Subcutaneous abdominal adipose tissue (tissue), 5 donors: ENCODE results near the gene PRKACG.

Experiments used
- H3K27ac ChIP-seq: one replicate; pipeline ENCODE4 v1.7.0; 2013; ENCODE audit warnings: low read depth, mild to moderate bottlenecking, inconsistent platforms, low read length, moderate library complexity
- H3K27me3 ChIP-seq, 5 donors: one replicate each; pipeline ENCODE4 v1.7.0; 2013; ENCODE audit warnings: low read length in 5 of 5, inconsistent platforms in 1 of 5; ENCODE audit not compliant: control insufficient read depth in 5 of 5, insufficient read depth in 4 of 5
- H3K36me3 ChIP-seq, 5 donors: one replicate each; pipeline ENCODE4 v1.7.0; 2013; ENCODE audit warnings: low read length in 5 of 5; ENCODE audit not compliant: control insufficient read depth in 5 of 5, insufficient read depth in 5 of 5
- H3K4me1 ChIP-seq, 5 donors: one replicate each; pipeline ENCODE4 v1.7.0; 2013; ENCODE audit warnings: low read length in 5 of 5, mild to moderate bottlenecking in 3 of 5, moderate library complexity in 1 of 5; ENCODE audit not compliant: control insufficient read depth in 5 of 5, insufficient read depth in 5 of 5
- H3K4me3 ChIP-seq, 5 donors: one replicate each; pipeline ENCODE4 v1.7.0; 2013; ENCODE audit warnings: low read length in 5 of 5, low read depth in 1 of 5
- H3K9ac ChIP-seq, 5 donors: one replicate each; pipeline ENCODE4 v1.7.0; 2013; ENCODE audit warnings: low read length in 5 of 5, mild to moderate bottlenecking in 4 of 5, moderate library complexity in 3 of 5
- H3K9me3 ChIP-seq, 5 donors: one replicate each; pipeline ENCODE4 v1.7.0; 2013; ENCODE audit warnings: low read length in 5 of 5; ENCODE audit not compliant: control insufficient read depth in 5 of 5
- donor health status: healthy.
- donor health status: healthy.
- donor health status: healthy.
- donor health status: healthy.
- donor health status: healthy.

The PRKACG gene

GRCh38 chr9:69009708-69010107 lies 4.2 kb downstream of the PRKACG start:
- Histone ChIP-seq H3K9ac (no peak overlapping the region), H3K4me3 (no peak overlapping the region), H3K27me3 (no peaks in the 10 kb centered on the region)

GRCh38 chr9:69004836-69005235 lies 9.1 kb downstream of the PRKACG start:
- no peak overlapping the region for H3K27ac ChIP-seq
- H3K9ac ChIP-seq = no peak overlapping the region
- no peaks in the 10 kb centered on the region for H3K9me3 ChIP-seq
- H3K36me3 ChIP-seq = peaks cover 0 to 1% (median 0%) of the 10 kb centered on the region in 5 donors
- no peaks in the 10 kb centered on the region for H3K4me1 ChIP-seq
- no peaks in the 10 kb centered on the region for H3K27me3 ChIP-seq
- H3K4me3 ChIP-seq = no peak overlapping the region

More at GRCh38 chr9:69009708-69010107, 4.2 kb downstream of the PRKACG start:
- peaks cover 0 to 3% (median 0%) of the 10 kb centered on the region in 5 donors for H3K36me3 ChIP-seq
- H3K4me1 ChIP-seq = no peaks in the 10 kb centered on the region
- H3K9me3 ChIP-seq = no peaks in the 10 kb centered on the region
- no peak overlapping the region for H3K27ac ChIP-seq

GRCh38 chr9:69003051-69003450 lies 10.9 kb downstream of the PRKACG start:
- H3K9me3 ChIP-seq = no peaks in the 10 kb centered on the region
- peaks cover 0 to 15% (median 0%) of the 10 kb centered on the region in 5 donors for H3K4me1 ChIP-seq
- H3K9ac ChIP-seq = no peak overlapping the region
- H3K27ac ChIP-seq = no peak overlapping the region
- H3K4me3 ChIP-seq = no peak overlapping the region
- no peaks in the 10 kb centered on the region for H3K36me3 ChIP-seq
- no peaks in the 10 kb centered on the region for H3K27me3 ChIP-seq

GRCh38 chr9:69001921-69002320 lies 12.0 kb downstream of the PRKACG start:
- Histone ChIP-seq H3K9me3 (no peaks in the 10 kb centered on the region), H3K36me3 (no peaks in the 10 kb centered on the region), H3K4me3 (no peak overlapping the region), H3K27me3 (no peaks in the 10 kb centered on the region), H3K4me1 (peaks cover 0 to 16% (median 0%) of the 10 kb centered on the region in 5 donors), H3K27ac (no peak overlapping the region), H3K9ac (no peak overlapping the region)

- no peak overlapping the region for H3K9ac ChIP-seq
- H3K36me3 ChIP-seq = no peaks in the 10 kb centered on the region
- H3K27ac ChIP-seq = no peak overlapping the region
- H3K4me3 ChIP-seq = no peak overlapping the region
- H3K4me1 ChIP-seq = peaks cover 0 to 20% (median 0%) of the 10 kb centered on the region in 5 donors
- H3K9me3 ChIP-seq = no peaks in the 10 kb centered on the region
- H3K27me3 ChIP-seq = no peaks in the 10 kb centered on the region
Measured at GRCh38 chr9:68999393-69000105, 14.4 kb downstream of the PRKACG start.

- H3K9me3 ChIP-seq = no peaks in the 10 kb centered on the region
- no peak overlapping the region for H3K9ac ChIP-seq
- no peak overlapping the region for H3K27ac ChIP-seq
- peaks cover 0 to 20% (median 0%) of the 10 kb centered on the region in 5 donors for H3K4me1 ChIP-seq
- no peak overlapping the region for H3K4me3 ChIP-seq
- no peaks in the 10 kb centered on the region for H3K27me3 ChIP-seq
- H3K36me3 ChIP-seq = no peaks in the 10 kb centered on the region
Measured at GRCh38 chr9:68998812-68999211, 15.1 kb downstream of the PRKACG start.

GRCh38 chr9:68998385-68998784 lies 15.5 kb downstream of the PRKACG start:
- H3K27me3 ChIP-seq = no peaks in the 10 kb centered on the region
- no peaks in the 10 kb centered on the region for H3K36me3 ChIP-seq
- peaks cover 0 to 20% (median 0%) of the 10 kb centered on the region in 5 donors for H3K4me1 ChIP-seq
- no peak overlapping the region for H3K4me3 ChIP-seq
- H3K9me3 ChIP-seq = no peaks in the 10 kb centered on the region
- no peak overlapping the region for H3K27ac ChIP-seq
- H3K9ac ChIP-seq = no peak overlapping the region

- no peaks in the 10 kb centered on the region for H3K9me3 ChIP-seq
- no peak overlapping the region for H3K4me3 ChIP-seq
- no peak overlapping the region for H3K9ac ChIP-seq
- H3K36me3 ChIP-seq = no peaks in the 10 kb centered on the region
- no peak overlapping the region for H3K27ac ChIP-seq
- no peaks in the 10 kb centered on the region for H3K27me3 ChIP-seq
- peaks cover 0 to 20% (median 0%) of the 10 kb centered on the region in 5 donors for H3K4me1 ChIP-seq
Measured at GRCh38 chr9:68997666-68998065, 16.2 kb downstream of the PRKACG start.

- Histone ChIP-seq H3K4me3 (peak overlapping the region in 3 of 5 donors; percentile 38 to 40 (median 40)), H3K9ac (no peak overlapping the region), H3K27me3 (no peaks in the 10 kb centered on the region), H3K36me3 (no peaks in the 10 kb centered on the region), H3K4me1 (peaks cover 0 to 20% (median 0%) of the 10 kb centered on the region in 5 donors), H3K9me3 (no peaks in the 10 kb centered on the region), H3K27ac (no peak overlapping the region)
Measured at GRCh38 chr9:68996462-68996861, 17.5 kb downstream of the PRKACG start.

- Histone ChIP-seq H3K36me3 (no peaks in the 10 kb centered on the region), H3K9ac (no peak overlapping the region), H3K27me3 (no peaks in the 10 kb centered on the region), H3K27ac (no peak overlapping the region), H3K4me1 (peaks cover 0 to 20% (median 0%) of the 10 kb centered on the region in 5 donors), H3K4me3 (no peak overlapping the region), H3K9me3 (no peaks in the 10 kb centered on the region)
Measured at GRCh38 chr9:68995776-68996175, 18.1 kb downstream of the PRKACG start.
